Spleen (tissue), 7 donors: Measurements from ENCODE around the gene SLC1A7.

Experiments
- POLR2A ChIP-seq, 3 donors: fragments of 450-650 bp; IDR thresholded peaks; one replicate each; pipeline ENCODE4 v1.5.1; 2017; ENCODE audit warnings: antibody characterized with exemption in 3 of 3, mild to moderate bottlenecking in 1 of 3
- TF ChIP-seq, protein P1 (sequence below), 11 experiments: fragments of 200-600 bp in 7 of 11; fragments of 450-650 bp in 4 of 11; sonication (generic) in 4 of 11; IDR thresholded peaks in 8 of 11; conservative IDR thresholded peaks in 3 of 11; 1 replicate in 7 of 11; 2 replicates in 4 of 11; pipeline versions ENCODE4 v1.4.0 to v1.8.0; 2016 to 2021; ENCODE audit warnings: antibody characterized with exemption in 11 of 11, inconsistent platforms in 4 of 11, mild to moderate bottlenecking in 1 of 11
- donor health status: DM: no; HTN: no; CAD: no; lungs with moderate emphysema.
- donor health status: DM: no; HTN: no; CAD: no.
- donor health status: DM: no; HTN: no; CAD: no.

DNA sequence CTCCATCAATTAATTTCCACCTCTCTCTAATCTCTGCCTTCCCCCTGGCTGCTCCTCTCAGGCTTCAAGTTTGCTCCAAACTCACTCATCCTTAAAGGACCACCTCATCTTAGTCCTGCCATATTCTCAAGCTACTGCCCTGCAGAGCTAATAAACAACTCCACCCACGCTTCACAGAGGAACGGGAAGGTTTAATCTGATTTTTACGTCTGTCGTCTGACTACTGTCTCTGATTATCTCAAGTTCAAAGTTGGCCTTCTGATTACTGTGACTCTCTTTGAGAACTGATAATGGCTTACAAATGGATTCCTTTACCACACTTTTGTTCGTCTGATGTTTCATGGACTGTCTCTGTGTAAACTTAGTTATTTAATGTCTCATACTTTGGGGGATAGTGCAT is 46.6 kb upstream of the SLC1A7 start:
- TF ChIP-seq, protein P1, sequence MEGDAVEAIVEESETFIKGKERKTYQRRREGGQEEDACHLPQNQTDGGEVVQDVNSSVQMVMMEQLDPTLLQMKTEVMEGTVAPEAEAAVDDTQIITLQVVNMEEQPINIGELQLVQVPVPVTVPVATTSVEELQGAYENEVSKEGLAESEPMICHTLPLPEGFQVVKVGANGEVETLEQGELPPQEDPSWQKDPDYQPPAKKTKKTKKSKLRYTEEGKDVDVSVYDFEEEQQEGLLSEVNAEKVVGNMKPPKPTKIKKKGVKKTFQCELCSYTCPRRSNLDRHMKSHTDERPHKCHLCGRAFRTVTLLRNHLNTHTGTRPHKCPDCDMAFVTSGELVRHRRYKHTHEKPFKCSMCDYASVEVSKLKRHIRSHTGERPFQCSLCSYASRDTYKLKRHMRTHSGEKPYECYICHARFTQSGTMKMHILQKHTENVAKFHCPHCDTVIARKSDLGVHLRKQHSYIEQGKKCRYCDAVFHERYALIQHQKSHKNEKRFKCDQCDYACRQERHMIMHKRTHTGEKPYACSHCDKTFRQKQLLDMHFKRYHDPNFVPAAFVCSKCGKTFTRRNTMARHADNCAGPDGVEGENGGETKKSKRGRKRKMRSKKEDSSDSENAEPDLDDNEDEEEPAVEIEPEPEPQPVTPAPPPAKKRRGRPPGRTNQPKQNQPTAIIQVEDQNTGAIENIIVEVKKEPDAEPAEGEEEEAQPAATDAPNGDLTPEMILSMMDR (IDR thresholded peaks at IDR 0.05 in 8 of 11, conservative IDR thresholded peaks at IDR 0.05 in 3 of 11): no peak
- no peak for TF ChIP-seq POLR2A (IDR thresholded peaks at IDR 0.05)
